Renal pelvis (tissue), 12 donors: ENCODE measurements around the gene CDK4. TPM values are rescaled to one million over a fixed set of nuclear protein-coding genes. Genes with fewer than 3 reads are reported as not detected.

Source experiments
- DNase-seq: peaks from one replicate; pipeline ENCODE4 v3.0.0-alpha.2; 2013
- long read RNA-seq, 16 experiments: transcript quantifications; one replicate each; lab custom pipeline, GENCODE V29; 2026
- polyA plus RNA-seq, 3 donors: library from polyadenylated mRNA; unstranded; fragments of 120-200 nt; gene quantifications; one replicate each; pipeline ENCODE4 v1.2.1, GENCODE V29; 2013; ENCODE audit not compliant: insufficient read length in 3 of 3

Gene CDK4
- 100 to 1,000 TPM; 244 to 266 (median 256) TPM for polyA plus RNA-seq
- long read RNA-seq, donor 1, transcript CDK4-213 (3 exons, 685 nt) = minor isoform, 5 of 122 reads
- long read RNA-seq, donor 1, transcript CDK4-201 (8 exons, 2,076 nt) = major isoform, 77 of 122 reads
- long read RNA-seq, donor 1, partial matches to known transcripts = 11 of 122 reads
- long read RNA-seq, donor 1, other reads (novel, unspliced or antisense) = 27 of 122 reads
- long read RNA-seq, donor 2, transcript CDK4-201 (8 exons, 2,076 nt) = major isoform, 122 of 293 reads
- long read RNA-seq, donor 2, partial matches to known transcripts = 159 of 293 reads
- long read RNA-seq, donor 2, other reads (novel, unspliced or antisense) = 11 of 293 reads
- long read RNA-seq, donor 3, transcript CDK4-201 (8 exons, 2,076 nt) = major isoform, 87 of 149 reads
- long read RNA-seq, donor 3, partial matches to known transcripts = 23 of 149 reads
- long read RNA-seq, donor 3, other reads (novel, unspliced or antisense) = 34 of 149 reads
- long read RNA-seq, donor 4, transcript CDK4-201 (8 exons, 2,076 nt) = major isoform, 79 of 133 reads
- long read RNA-seq, donor 4, partial matches to known transcripts = 45 of 133 reads
- long read RNA-seq, donor 4, other reads (novel, unspliced or antisense) = 5 of 133 reads
- long read RNA-seq, donor 5, transcript CDK4-201 (8 exons, 2,076 nt) = major isoform, 52 of 59 reads
- long read RNA-seq, donor 5, partial matches to known transcripts = 0 of 59 reads
- long read RNA-seq, donor 5, other reads (novel, unspliced or antisense) = 6 of 59 reads
- long read RNA-seq, donor 6, transcript CDK4-201 (8 exons, 2,076 nt) = major isoform, 82 of 134 reads
- long read RNA-seq, donor 6, partial matches to known transcripts = 24 of 134 reads
- long read RNA-seq, donor 6, other reads (novel, unspliced or antisense) = 24 of 134 reads
- long read RNA-seq, donor 7, transcript CDK4-201 (8 exons, 2,076 nt) = major isoform, 105 of 125 reads
- long read RNA-seq, donor 7, partial matches to known transcripts = 5 of 125 reads
- long read RNA-seq, donor 7, other reads (novel, unspliced or antisense) = 12 of 125 reads
- long read RNA-seq, donor 8, transcript CDK4-201 (8 exons, 2,076 nt) = major isoform, 38 of 39 reads
- long read RNA-seq, donor 8, partial matches to known transcripts = 0 of 39 reads
- long read RNA-seq, donor 8, other reads (novel, unspliced or antisense) = 0 of 39 reads
- long read RNA-seq, donor 9, transcript CDK4-201 (8 exons, 2,076 nt) = major isoform, 108 of 160 reads
- long read RNA-seq, donor 9, partial matches to known transcripts = 37 of 160 reads
- long read RNA-seq, donor 9, other reads (novel, unspliced or antisense) = 13 of 160 reads
- long read RNA-seq, donor 10, transcript CDK4-201 (8 exons, 2,076 nt) = major isoform, 83 of 158 reads
- long read RNA-seq, donor 10, transcript CDK4-213 (3 exons, 685 nt) = minor isoform, 5 of 158 reads
- long read RNA-seq, donor 10, partial matches to known transcripts = 65 of 158 reads
- long read RNA-seq, donor 10, other reads (novel, unspliced or antisense) = 5 of 158 reads
- long read RNA-seq, donor 11, transcript CDK4-201 (8 exons, 2,076 nt) = major isoform, 59 of 89 reads
- long read RNA-seq, donor 11, partial matches to known transcripts = 28 of 89 reads
- long read RNA-seq, donor 11, other reads (novel, unspliced or antisense) = 0 of 89 reads
- long read RNA-seq, donor 12, transcript CDK4-201 (8 exons, 2,076 nt) = major isoform, 103 of 126 reads
- long read RNA-seq, donor 12, transcript CDK4-213 (3 exons, 685 nt) = minor isoform, 5 of 126 reads
- long read RNA-seq, donor 12, partial matches to known transcripts = 7 of 126 reads
- long read RNA-seq, donor 12, other reads (novel, unspliced or antisense) = 11 of 126 reads
- long read RNA-seq, donor 13, transcript CDK4-201 (8 exons, 2,076 nt) = major isoform, 47 of 91 reads
- long read RNA-seq, donor 13, partial matches to known transcripts = 43 of 91 reads
- long read RNA-seq, donor 13, other reads (novel, unspliced or antisense) = 0 of 91 reads
- long read RNA-seq, donor 14 = 0 reads
- long read RNA-seq, donor 15, transcript CDK4-201 (8 exons, 2,076 nt) = major isoform, 95 of 278 reads
- long read RNA-seq, donor 15, partial matches to known transcripts = 157 of 278 reads
- long read RNA-seq, donor 15, other reads (novel, unspliced or antisense) = 22 of 278 reads
- long read RNA-seq, donor 16, transcript CDK4-201 (8 exons, 2,076 nt) = major isoform, 107 of 160 reads
- long read RNA-seq, donor 16, partial matches to known transcripts = 35 of 160 reads
- long read RNA-seq, donor 16, other reads (novel, unspliced or antisense) = 14 of 160 reads

- peak; percentile 99 for DNase-seq
Observed at GRCh38 chr12:57751788-57752667, at the start of gene CDK4. TSS of gene CDK4 (minus strand) at chr12:57752310. CDS start at chr12:57751717, 593 bp downstream.

GRCh38 chr12:57800965-57801364, 48.9 kb upstream of the CDK4 start:
- DNase-seq = no peak

GRCh38 chr12:57797933-57798332, 45.8 kb upstream of the CDK4 start:
- DNase-seq = no peak

- DNase-seq = no peak
Observed at GRCh38 chr12:57796996-57797395, 44.9 kb upstream of the CDK4 start.

GRCh38 chr12:57795354-57795753, 43.2 kb upstream of the CDK4 start:
- no peak for DNase-seq

- DNase-seq = no peak
Observed at GRCh38 chr12:57793920-57794319, 41.8 kb upstream of the CDK4 start.

- no peak for DNase-seq
Observed at GRCh38 chr12:57783861-57784260, 31.8 kb upstream of the CDK4 start.

GRCh38 chr12:57783466-57783801, 31.3 kb upstream of the CDK4 start:
- DNase-seq = no peak

GRCh38 chr12:57782608-57783465, 30.7 kb upstream of the CDK4 start, which contains the start of gene TSFM:
TSS of gene TSFM (plus strand) at chr12:57782787. CDS start at chr12:57782802, 15 bp downstream.
- DNase-seq = peak; percentile 96

GRCh38 chr12:57782243-57782607, 30.1 kb upstream of the CDK4 start:
- no peak for DNase-seq

- no peak for DNase-seq
Observed at GRCh38 chr12:57781801-57782200, 29.7 kb upstream of the CDK4 start.

GRCh38 chr12:57781244-57781643, 29.1 kb upstream of the CDK4 start:
- no peak for DNase-seq

GRCh38 chr12:57780284-57780897, 28.3 kb upstream of the CDK4 start:
- no peak for DNase-seq

GRCh38 chr12:57779736-57780135, 27.6 kb upstream of the CDK4 start:
- no peak for DNase-seq

GRCh38 chr12:57777911-57778310, 25.8 kb upstream of the CDK4 start:
- no peak for DNase-seq

GRCh38 chr12:57777367-57777766, 25.3 kb upstream of the CDK4 start:
- DNase-seq = no peak

- DNase-seq = no peak
Observed at GRCh38 chr12:57776247-57776587, 24.1 kb upstream of the CDK4 start.
